Upper lobe of left lung (tissue), 6 donors: ENCODE results near the gene CDK16. TPM values are rescaled to one million over a fixed set of nuclear protein-coding genes. Genes with fewer than 3 reads are reported as not detected.

ENCODE experiments used
- ATAC-seq, 2 donors: fragments of 200-7000 bp; cut with Tn5 transposase; one replicate each; pipeline ENCODE4 v1.9.1; 2022; ENCODE audit warnings: mild to moderate bottlenecking in 2 of 2, moderate library complexity in 2 of 2; ENCODE audit not compliant: low FRiP score in 2 of 2
- DNase-seq, 2 donors: peaks; one replicate each; pipeline ENCODE4 v3.0.0-alpha.2; 2019 to 2020
- H3K27ac ChIP-seq, 4 donors: fragments of 200-600 bp; sonication (generic); one replicate each; pipeline ENCODE4 v1.5.1; 2016 to 2019
- H3K27me3 ChIP-seq, 4 donors: fragments of 200-600 bp; sonication (generic); one replicate each; pipeline ENCODE4 v1.5.1; 2017 to 2019
- H3K36me3 ChIP-seq, 4 donors: fragments of 200-600 bp; sonication (generic); one replicate each; pipeline ENCODE4 v1.5.1; 2016 to 2019
- H3K4me1 ChIP-seq, 4 donors: fragments of 200-600 bp; sonication (generic); one replicate each; pipeline ENCODE4 v1.5.1; 2018 to 2019
- H3K4me3 ChIP-seq, 4 donors: fragments of 200-600 bp; sonication (generic); one replicate each; pipeline ENCODE4 v1.5.1; 2017 to 2019; ENCODE audit warnings: mild to moderate bottlenecking in 2 of 4, moderate library complexity in 1 of 4
- H3K9me3 ChIP-seq, 4 donors: fragments of 200-600 bp; sonication (generic); one replicate each; pipeline ENCODE4 v1.5.1; 2018 to 2019
- EP300 ChIP-seq, 4 donors: sonication (generic); formaldehyde crosslinking; IDR thresholded peaks; one replicate each; pipeline ENCODE4 v1.5.1; 2017; ENCODE audit warnings: antibody characterized with exemption in 4 of 4, control low read depth in 2 of 4
- POLR2A ChIP-seq, 4 donors: fragments of 450-650 bp; IDR thresholded peaks; one replicate each; pipeline ENCODE4 v1.5.1; 2016 to 2017; ENCODE audit warnings: antibody characterized with exemption in 4 of 4, mild to moderate bottlenecking in 2 of 4
- POLR2AphosphoS5 ChIP-seq, 2 donors: sonication (generic); formaldehyde crosslinking; IDR thresholded peaks; one replicate each; pipeline ENCODE4 v1.5.1; 2017; ENCODE audit warnings: antibody characterized with exemption in 2 of 2
- WGBS, 2 donors: methylation state at CpG; one replicate each; pipeline ENCODE4 v1.1.5; 2017 to 2018; 5-methylcytosine and 5-hydroxymethylcytosine counted together
- total RNA-seq, 6 donors: library from RNA; depleted of rRNA in 4 of 6; stranded (reverse); fragments of >200 nt in 4 of 6; gene quantifications; one replicate each; pipeline versions ENCODE4 v1.1.0 to v1.2.1, GENCODE V29; 2016 to 2021
- TF ChIP-seq, protein P1 (sequence below), 6 experiments: fragments of 450-650 bp in 4 of 6; fragments of 200-600 bp in 2 of 6; sonication (generic) in 2 of 6; IDR thresholded peaks; one replicate each; pipeline ENCODE4 v1.5.1; 2016 to 2019; ENCODE audit warnings: antibody characterized with exemption in 6 of 6
- donor health status: DM: no; HTN: no; CAD: no; lungs with moderate emphysema.
- donor health status: DM: no; HTN: yes; CAD: no; lungs with severe emphysema.

CDK16 gene
- total RNA-seq, 6 donors from 2014 or later = 59.2 to 91.0 (median 78.5) TPM

DNA sequence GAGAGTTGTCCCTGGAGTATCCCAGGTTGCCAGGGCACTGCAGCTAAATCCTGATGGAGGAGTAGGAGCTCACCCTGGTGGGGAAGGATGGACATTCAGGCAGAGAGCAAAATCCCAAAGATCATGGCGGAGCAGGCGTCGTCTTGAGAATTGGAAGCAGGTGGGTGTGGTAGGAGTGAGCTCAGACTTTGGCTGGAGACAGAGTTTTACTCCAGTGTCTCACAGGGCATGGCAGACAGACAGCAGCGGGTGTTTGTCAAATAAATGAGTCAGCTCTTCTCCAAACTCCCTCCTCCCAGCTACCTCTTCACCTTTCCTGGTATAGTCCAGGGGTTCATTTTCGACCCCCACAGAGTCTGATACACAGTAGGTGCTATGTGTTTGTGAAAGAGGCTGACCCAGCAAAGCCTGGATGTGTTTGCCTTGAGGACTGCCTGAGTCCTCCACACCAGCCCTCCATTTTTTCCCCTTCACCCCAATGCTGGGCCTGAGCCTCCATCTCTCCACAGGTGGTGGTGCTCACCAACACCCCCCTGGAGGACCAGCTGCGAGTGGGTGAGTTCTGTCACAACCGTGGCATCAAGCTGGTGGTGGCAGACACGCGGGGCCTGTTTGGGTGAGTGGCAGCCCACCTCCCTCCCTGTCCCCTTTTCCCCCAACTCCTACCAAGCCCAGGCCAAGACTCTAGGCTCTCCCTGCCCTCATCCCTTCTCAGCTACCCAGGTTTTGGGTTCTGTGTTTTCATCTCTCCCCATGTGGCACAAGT is 17.9 kb upstream of the CDK16 start:
- Histone ChIP-seq H3K9me3 (no peaks in the 10 kb centered on the region), H3K36me3 (peaks cover 8 to 82% (median 56%) of the 10 kb centered on the region in 4 donors), H3K4me3 (no peak overlapping the region), H3K4me1 (peaks cover 12 to 28% (median 17%) of the 10 kb centered on the region in 4 donors), H3K27ac (no peak overlapping the region), H3K27me3 (no peaks in the 10 kb centered on the region)
- DNase-seq (no peak), ATAC-seq (peak in 1 of 2 donors; percentile 91)
- 80 to 88% methylated on average over 1 to 9 of the region's 9 CpGs for WGBS, 2 donors
- TF ChIP-seq POLR2AphosphoS5 (IDR thresholded peaks at IDR 0.05) (no peak), POLR2A (IDR thresholded peaks at IDR 0.05) (no peak), EP300 (IDR thresholded peaks at IDR 0.05) (no peak)
- TF ChIP-seq, protein P1, sequence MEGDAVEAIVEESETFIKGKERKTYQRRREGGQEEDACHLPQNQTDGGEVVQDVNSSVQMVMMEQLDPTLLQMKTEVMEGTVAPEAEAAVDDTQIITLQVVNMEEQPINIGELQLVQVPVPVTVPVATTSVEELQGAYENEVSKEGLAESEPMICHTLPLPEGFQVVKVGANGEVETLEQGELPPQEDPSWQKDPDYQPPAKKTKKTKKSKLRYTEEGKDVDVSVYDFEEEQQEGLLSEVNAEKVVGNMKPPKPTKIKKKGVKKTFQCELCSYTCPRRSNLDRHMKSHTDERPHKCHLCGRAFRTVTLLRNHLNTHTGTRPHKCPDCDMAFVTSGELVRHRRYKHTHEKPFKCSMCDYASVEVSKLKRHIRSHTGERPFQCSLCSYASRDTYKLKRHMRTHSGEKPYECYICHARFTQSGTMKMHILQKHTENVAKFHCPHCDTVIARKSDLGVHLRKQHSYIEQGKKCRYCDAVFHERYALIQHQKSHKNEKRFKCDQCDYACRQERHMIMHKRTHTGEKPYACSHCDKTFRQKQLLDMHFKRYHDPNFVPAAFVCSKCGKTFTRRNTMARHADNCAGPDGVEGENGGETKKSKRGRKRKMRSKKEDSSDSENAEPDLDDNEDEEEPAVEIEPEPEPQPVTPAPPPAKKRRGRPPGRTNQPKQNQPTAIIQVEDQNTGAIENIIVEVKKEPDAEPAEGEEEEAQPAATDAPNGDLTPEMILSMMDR (IDR thresholded peaks at IDR 0.05) = no peak

DNA sequence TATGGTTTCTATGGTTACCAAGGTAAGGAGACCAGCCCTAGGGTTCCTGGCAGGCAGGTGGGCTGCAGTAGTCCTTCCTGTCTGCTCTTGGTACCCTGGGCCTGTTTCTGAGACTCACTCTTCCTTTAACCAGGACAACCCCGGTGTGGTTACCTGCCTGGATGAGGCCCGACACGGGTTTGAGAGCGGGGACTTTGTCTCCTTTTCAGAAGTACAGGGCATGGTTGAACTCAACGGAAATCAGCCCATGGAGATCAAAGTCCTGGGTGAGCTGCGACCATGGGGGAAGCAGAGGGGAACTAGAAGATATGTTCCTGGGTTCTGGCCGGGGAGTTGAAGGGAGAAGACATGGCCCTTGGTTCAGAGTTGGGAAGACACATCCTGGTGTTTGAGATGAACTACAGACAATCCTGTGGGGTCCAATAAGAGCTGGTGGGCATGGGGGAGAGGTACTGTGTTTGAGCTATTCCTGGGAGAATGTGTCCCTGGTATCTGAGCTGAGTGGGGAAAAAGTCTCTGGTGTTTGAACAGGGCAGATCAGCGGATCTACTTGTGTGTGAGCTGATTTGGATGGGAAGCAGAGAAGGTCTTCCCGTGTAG is 17.0 kb upstream of the CDK16 start:
- H3K4me3 ChIP-seq = no peak overlapping the region
- no peaks in the 10 kb centered on the region for H3K27me3 ChIP-seq
- ATAC-seq = no peak
- peaks cover 6 to 19% (median 9%) of the 10 kb centered on the region in 4 donors for H3K4me1 ChIP-seq
- no peak overlapping the region for H3K27ac ChIP-seq
- WGBS, 2 donors = 90 to 94% methylated on average over 3 to 8 of the region's 9 CpGs
- peaks cover 8 to 91% (median 64%) of the 10 kb centered on the region in 4 donors for H3K36me3 ChIP-seq
- H3K9me3 ChIP-seq = no peaks in the 10 kb centered on the region
- DNase-seq = no peak
- TF ChIP-seq POLR2A (IDR thresholded peaks at IDR 0.05) (no peak), EP300 (IDR thresholded peaks at IDR 0.05) (no peak), POLR2AphosphoS5 (IDR thresholded peaks at IDR 0.05) (no peak)
- TF ChIP-seq, protein P1 (IDR thresholded peaks at IDR 0.05) = no peak

DNA sequence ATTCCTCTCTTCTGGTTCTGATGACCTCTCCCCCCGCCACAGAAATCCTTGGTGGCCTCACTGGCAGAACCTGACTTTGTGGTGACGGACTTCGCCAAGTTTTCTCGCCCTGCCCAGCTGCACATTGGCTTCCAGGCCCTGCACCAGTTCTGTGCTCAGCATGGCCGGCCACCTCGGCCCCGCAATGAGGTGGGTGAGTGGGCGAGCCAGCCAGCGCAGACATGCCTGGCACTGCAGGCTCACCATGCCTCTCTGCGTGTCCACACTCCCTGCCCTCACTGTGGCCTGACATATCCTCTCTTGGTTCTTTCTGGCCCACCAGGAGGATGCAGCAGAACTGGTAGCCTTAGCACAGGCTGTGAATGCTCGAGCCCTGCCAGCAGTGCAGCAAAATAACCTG is 16.2 kb upstream of the CDK16 start:
- Histone ChIP-seq H3K9me3 (no peaks in the 10 kb centered on the region), H3K4me3 (no peak overlapping the region), H3K27ac (no peak overlapping the region), H3K4me1 (peaks cover 0 to 10% (median 4%) of the 10 kb centered on the region in 4 donors), H3K27me3 (no peaks in the 10 kb centered on the region), H3K36me3 (peaks cover 8 to 93% (median 68%) of the 10 kb centered on the region in 4 donors)
- no peak for TF ChIP-seq POLR2A (IDR thresholded peaks at IDR 0.05)
- TF ChIP-seq POLR2AphosphoS5 (IDR thresholded peaks at IDR 0.05) = no peak
- TF ChIP-seq, protein P1 (IDR thresholded peaks at IDR 0.05) = no peak
- TF ChIP-seq EP300 (IDR thresholded peaks at IDR 0.05) = no peak
- WGBS, 2 donors = 99% methylated on average over 9 to 11 of the region's 11 CpGs
- ATAC-seq = no peak
- no peak for DNase-seq

DNA sequence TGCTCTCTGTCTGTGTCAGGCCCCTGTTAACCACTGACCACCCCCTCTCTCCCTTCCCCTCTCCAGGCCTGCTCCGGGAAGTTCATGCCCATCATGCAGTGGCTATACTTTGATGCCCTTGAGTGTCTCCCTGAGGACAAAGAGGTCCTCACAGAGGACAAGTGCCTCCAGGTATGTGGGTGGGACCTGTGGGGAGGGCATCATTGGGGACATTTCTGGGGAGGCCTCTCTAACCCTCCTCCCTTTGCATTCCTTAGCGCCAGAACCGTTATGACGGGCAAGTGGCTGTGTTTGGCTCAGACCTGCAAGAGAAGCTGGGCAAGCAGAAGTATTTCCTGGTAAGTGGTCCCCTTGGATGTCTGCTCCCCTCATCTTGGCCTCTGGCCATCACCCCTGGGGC is 15.6 kb upstream of the CDK16 start:
- no peaks in the 10 kb centered on the region for H3K27me3 ChIP-seq
- 60 to 80% methylated on average over 1 to 4 of the region's 4 CpGs for WGBS, 2 donors
- TF ChIP-seq EP300 (IDR thresholded peaks at IDR 0.05) = no peak
- no peak for TF ChIP-seq POLR2AphosphoS5 (IDR thresholded peaks at IDR 0.05)
- TF ChIP-seq, protein P1 (IDR thresholded peaks at IDR 0.05) = no peak
- no peak for TF ChIP-seq POLR2A (IDR thresholded peaks at IDR 0.05)
- H3K36me3 ChIP-seq = peaks cover 8 to 99% (median 71%) of the 10 kb centered on the region in 4 donors
- DNase-seq (no peak), ATAC-seq (no peak)
- no peak overlapping the region for H3K27ac ChIP-seq
- H3K9me3 ChIP-seq = no peaks in the 10 kb centered on the region
- peaks cover 0 to 4% (median 2%) of the 10 kb centered on the region in 4 donors for H3K4me1 ChIP-seq
- no peak overlapping the region for H3K4me3 ChIP-seq
